ENCODE data around the gene RNF224.

Gene RNF224

GRCh38 chr9:137229903-137230704, 2.8 kb downstream of the RNF224 start:
- H3K36me3 ChIP-seq (ENCODE audit: control insufficient read depth, insufficient read depth, low read length), result no peaks in the 10 kb centered on the region
- no peak overlapping the region for H3K4me3 ChIP-seq (replicated peaks; ENCODE audit: low read depth, low read length)
- H3K27me3 ChIP-seq (replicated peaks; ENCODE audit: control insufficient read depth, insufficient read depth, low read length), result no peaks in the 10 kb centered on the region; the same call in 1 of the 2 replicates
- no peak for DNase-seq (ENCODE audit: extremely low read depth, insufficient read length)
- no peak for TF ChIP-seq CTCF (IDR thresholded peaks at IDR 0.05; ENCODE audit: insufficient read depth, low read length, poor library complexity, severe bottlenecking)

GRCh38 chr9:137230705-137231371, 3.5 kb downstream of the RNF224 start, which contains the start of gene SLC34A3:
TSS of gene SLC34A3 (plus strand) at chr9:137230901. CDS start at chr9:137231703, 802 bp downstream.
- Histone ChIP-seq H3K4me3 (replicated peaks; ENCODE audit: low read depth, low read length) (no peak within 1 kb of the TSS), H3K36me3 (ENCODE audit: control insufficient read depth, insufficient read depth, low read length) (no peaks in the 10 kb centered on the region), H3K27me3 (replicated peaks; ENCODE audit: control insufficient read depth, insufficient read depth, low read length) (no peaks in the 10 kb centered on the region; the same call in 1 of the 2 replicates)
- no peak for TF ChIP-seq CTCF (IDR thresholded peaks at IDR 0.05; ENCODE audit: insufficient read depth, low read length, poor library complexity, severe bottlenecking)
- DNase-seq (ENCODE audit: extremely low read depth, insufficient read length), result no peak

GRCh38 chr9:137231372-137232039, 4.2 kb downstream of the RNF224 start:
- Histone ChIP-seq H3K27me3 (replicated peaks; ENCODE audit: control insufficient read depth, insufficient read depth, low read length) (no peaks in the 10 kb centered on the region; the same call in 1 of the 2 replicates), H3K36me3 (ENCODE audit: control insufficient read depth, insufficient read depth, low read length) (no peaks in the 10 kb centered on the region), H3K4me3 (replicated peaks; ENCODE audit: low read depth, low read length) (no peak overlapping the region)
- no peak for TF ChIP-seq CTCF (IDR thresholded peaks at IDR 0.05; ENCODE audit: insufficient read depth, low read length, poor library complexity, severe bottlenecking)
- no peak for DNase-seq (ENCODE audit: extremely low read depth, insufficient read length)

GRCh38 chr9:137232101-137232500, 4.8 kb downstream of the RNF224 start:
- Histone ChIP-seq H3K4me3 (replicated peaks; ENCODE audit: low read depth, low read length) (no peak overlapping the region), H3K36me3 (ENCODE audit: control insufficient read depth, insufficient read depth, low read length) (no peaks in the 10 kb centered on the region), H3K27me3 (replicated peaks; ENCODE audit: control insufficient read depth, insufficient read depth, low read length) (no peaks in the 10 kb centered on the region; the same call in 1 of the 2 replicates)
- TF ChIP-seq CTCF (IDR thresholded peaks at IDR 0.05; ENCODE audit: insufficient read depth, low read length, poor library complexity, severe bottlenecking), result no peak
- DNase-seq (ENCODE audit: extremely low read depth, insufficient read length), result no peak

GRCh38 chr9:137232510-137232909, 5.2 kb downstream of the RNF224 start:
- TF ChIP-seq CTCF (IDR thresholded peaks at IDR 0.05; ENCODE audit: insufficient read depth, low read length, poor library complexity, severe bottlenecking), result no peak
- Histone ChIP-seq H3K4me3 (replicated peaks; ENCODE audit: low read depth, low read length) (no peak overlapping the region), H3K27me3 (replicated peaks; ENCODE audit: control insufficient read depth, insufficient read depth, low read length) (no peaks in the 10 kb centered on the region; the same call in 1 of the 2 replicates), H3K36me3 (ENCODE audit: control insufficient read depth, insufficient read depth, low read length) (no peaks in the 10 kb centered on the region)
- no peak for DNase-seq (ENCODE audit: extremely low read depth, insufficient read length)
